WI38 (cell line): Measurements from ENCODE around the gene ACSL5.
"Not testable (repeated sequence)": the region's sequence is repeated elsewhere in the genome, so short reads cannot be mapped to it uniquely, and the experiment has no call there.

ENCODE experiments used
- H3K4me3 ChIP-seq: 2 replicates; pipeline ENCODE4 v1.5.1; 2011; ENCODE audit warnings: low read depth, mild to moderate bottlenecking, control low read depth, low read length
- TF ChIP-seq, protein P1 (sequence below): IDR thresholded peaks from 2 replicates; pipeline ENCODE4 v1.5.1; 2012; ENCODE audit warnings: low read depth, mild to moderate bottlenecking, control low read depth, low read length

The ACSL5 gene

GRCh38 chr10:112379635-112380296 is 5.8 kb downstream of the ACSL5 start:
- TF ChIP-seq, protein P1, sequence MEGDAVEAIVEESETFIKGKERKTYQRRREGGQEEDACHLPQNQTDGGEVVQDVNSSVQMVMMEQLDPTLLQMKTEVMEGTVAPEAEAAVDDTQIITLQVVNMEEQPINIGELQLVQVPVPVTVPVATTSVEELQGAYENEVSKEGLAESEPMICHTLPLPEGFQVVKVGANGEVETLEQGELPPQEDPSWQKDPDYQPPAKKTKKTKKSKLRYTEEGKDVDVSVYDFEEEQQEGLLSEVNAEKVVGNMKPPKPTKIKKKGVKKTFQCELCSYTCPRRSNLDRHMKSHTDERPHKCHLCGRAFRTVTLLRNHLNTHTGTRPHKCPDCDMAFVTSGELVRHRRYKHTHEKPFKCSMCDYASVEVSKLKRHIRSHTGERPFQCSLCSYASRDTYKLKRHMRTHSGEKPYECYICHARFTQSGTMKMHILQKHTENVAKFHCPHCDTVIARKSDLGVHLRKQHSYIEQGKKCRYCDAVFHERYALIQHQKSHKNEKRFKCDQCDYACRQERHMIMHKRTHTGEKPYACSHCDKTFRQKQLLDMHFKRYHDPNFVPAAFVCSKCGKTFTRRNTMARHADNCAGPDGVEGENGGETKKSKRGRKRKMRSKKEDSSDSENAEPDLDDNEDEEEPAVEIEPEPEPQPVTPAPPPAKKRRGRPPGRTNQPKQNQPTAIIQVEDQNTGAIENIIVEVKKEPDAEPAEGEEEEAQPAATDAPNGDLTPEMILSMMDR: no peak
- H3K4me3 ChIP-seq: no peak overlapping the region

- no peak overlapping the region for H3K4me3 ChIP-seq
- TF ChIP-seq, protein P1: no peak
Measured at GRCh38 chr10:112382515-112383235, 8.8 kb downstream of the ACSL5 start.

DNA sequence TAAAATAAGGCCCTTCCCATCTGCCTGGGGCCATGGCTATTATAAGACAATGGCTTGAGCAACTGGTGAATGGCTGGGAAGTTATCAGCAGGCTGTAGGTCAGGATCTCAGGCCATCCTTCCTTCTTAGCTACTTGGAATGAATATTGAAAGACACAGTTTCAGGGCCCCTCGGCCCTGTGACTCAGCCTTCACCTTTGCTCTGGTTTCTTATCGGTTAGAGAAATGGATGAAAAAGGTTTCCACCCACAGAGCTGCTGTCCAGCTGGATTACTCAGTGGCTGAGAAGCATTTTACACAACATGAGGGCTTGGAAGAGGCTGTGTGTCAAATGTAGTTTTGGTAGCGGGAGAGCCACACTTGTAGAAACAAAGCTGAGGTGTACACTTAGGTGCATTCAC is 9.4 kb downstream of the ACSL5 start:
- H3K4me3 ChIP-seq: no peak overlapping the region
- TF ChIP-seq, protein P1: no peak

DNA sequence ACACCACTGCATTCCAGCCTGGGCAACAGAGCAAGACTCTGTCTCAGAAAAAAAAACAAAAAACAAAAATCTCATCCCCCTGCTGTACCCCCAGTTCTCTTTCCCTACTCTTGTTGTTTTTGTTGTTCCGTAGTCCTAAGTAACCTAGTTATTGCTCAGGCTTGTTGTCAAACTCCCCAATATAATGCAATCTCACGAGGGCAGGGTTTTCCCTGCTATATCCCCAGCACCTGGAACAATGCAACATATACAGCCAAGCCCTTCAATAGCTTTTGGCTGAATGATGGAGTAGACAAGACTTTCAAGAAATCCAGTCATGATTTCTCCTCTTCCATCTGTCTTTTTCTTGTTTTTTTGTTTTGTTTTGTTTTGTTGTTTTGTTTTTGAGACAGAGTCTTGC is 10.2 kb downstream of the ACSL5 start:
- no peak overlapping the region for H3K4me3 ChIP-seq
- TF ChIP-seq, protein P1: no peak

GRCh38 chr10:112385201-112385600 is 11.3 kb downstream of the ACSL5 start:
- H3K4me3 ChIP-seq: no peak overlapping the region
- TF ChIP-seq, protein P1: no peak

DNA sequence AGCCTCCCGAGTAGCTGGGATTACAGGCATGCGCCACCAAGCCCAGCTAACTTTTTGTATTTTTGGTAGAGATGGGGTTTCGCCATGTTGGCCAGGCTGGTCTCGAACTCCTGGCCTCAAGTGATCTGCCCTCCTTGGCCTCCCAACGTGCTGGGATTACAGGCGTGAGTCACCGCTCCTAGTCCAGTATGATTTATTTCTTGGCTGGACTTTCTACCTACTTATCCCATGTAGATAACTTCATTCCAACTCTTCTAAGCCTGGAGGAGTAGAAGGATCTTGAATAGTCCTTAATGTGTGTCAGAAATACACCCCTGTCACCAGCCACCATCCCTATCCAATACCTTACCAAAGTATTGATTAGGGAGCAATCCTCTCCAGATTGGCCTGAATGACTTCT is 14.1 kb downstream of the ACSL5 start:
- H3K4me3 ChIP-seq: not testable (repeated sequence)

DNA sequence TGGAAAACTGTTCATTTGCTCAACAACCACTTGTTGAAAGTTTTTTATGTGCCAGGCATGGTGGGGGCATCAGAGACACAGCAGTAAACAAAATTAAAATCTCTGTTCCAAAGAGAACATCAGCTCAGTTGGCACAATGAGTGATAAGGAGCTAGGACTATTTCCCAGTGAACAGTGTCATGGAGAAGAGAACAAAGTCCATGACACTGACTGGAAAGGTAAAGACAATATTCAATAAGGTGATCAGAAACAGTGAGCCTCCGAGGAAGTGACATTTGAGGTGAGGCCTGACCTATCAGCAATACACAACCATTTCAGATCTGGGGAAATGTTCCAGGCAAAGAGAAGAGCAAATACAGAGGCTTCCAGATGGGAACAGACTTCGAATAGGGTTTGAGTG is 14.6 kb downstream of the ACSL5 start:
- H3K4me3 ChIP-seq: no peak overlapping the region
- TF ChIP-seq, protein P1: no peak
